HepG2 (cell line): ENCODE measurements around the gene FBXO24. TPM values are rescaled to one million over a fixed set of nuclear protein-coding genes. Genes with fewer than 3 reads are reported as not detected.

Experiments used
- CTCF ChIP-seq: sonication (generic); formaldehyde crosslinking; IDR thresholded peaks from 2 replicates; pipeline ENCODE4 v1.5.0; 2020; ENCODE audit warnings: mild to moderate bottlenecking, missing genetic modification reagents, moderate library complexity
- FOSL1 ChIP-seq: sonication (generic); formaldehyde crosslinking; IDR thresholded peaks from 2 replicates; pipeline ENCODE4 v1.9.0; 2021; ENCODE audit warnings: missing genetic modification reagents, borderline replicate concordance
- GFI1 ChIP-seq: sonication (generic); formaldehyde crosslinking; IDR thresholded peaks from 2 replicates; pipeline ENCODE4 v1.5.0; 2020; ENCODE audit warnings: missing genetic modification reagents, mild to moderate bottlenecking, borderline replicate concordance
- HMGA1 ChIP-seq: sonication (generic); formaldehyde crosslinking; conservative IDR thresholded peaks from 2 replicates; pipeline ENCODE4 v1.4.0; 2020; ENCODE audit warnings: missing genetic modification reagents
- HOXA7 ChIP-seq: sonication (generic); formaldehyde crosslinking; IDR thresholded peaks from 2 replicates; pipeline ENCODE4 v1.8.1; 2022; ENCODE audit warnings: mild to moderate bottlenecking, missing genetic modification reagents, moderate library complexity
- RCOR2 ChIP-seq: IDR thresholded peaks from 2 replicates; pipeline ENCODE4 v1.6.1; 2016; ENCODE audit warnings: missing biosample characterization, missing genetic modification reagents
- RERE ChIP-seq: IDR thresholded peaks from 2 replicates; pipeline ENCODE4 v1.6.1; 2016; ENCODE audit warnings: low read depth, missing genetic modification reagents, missing compliant biosample characterization
- RFXAP ChIP-seq: sonication (generic); formaldehyde crosslinking; IDR thresholded peaks from 2 replicates; pipeline ENCODE4 v1.4.0; 2020; ENCODE audit warnings: missing genetic modification reagents, borderline replicate concordance
- TBX2 ChIP-seq: sonication (generic); formaldehyde crosslinking; IDR thresholded peaks from 2 replicates; pipeline ENCODE4 v1.5.0; 2020; ENCODE audit warnings: missing genetic modification reagents, mild to moderate bottlenecking, borderline replicate concordance
- ZBTB3 ChIP-seq: sonication (generic); formaldehyde crosslinking; IDR thresholded peaks from 2 replicates; pipeline ENCODE4 v1.4.0; 2020; ENCODE audit warnings: low read depth, mild to moderate bottlenecking, moderate library complexity, missing genetic modification reagents, borderline replicate concordance
- ZC3H4 ChIP-seq: sonication (generic); formaldehyde crosslinking; IDR thresholded peaks from 2 replicates; pipeline ENCODE4 v1.4.0; 2020; ENCODE audit warnings: missing genetic modification reagents, borderline replicate concordance
- ZFP91 ChIP-seq: sonication (generic); formaldehyde crosslinking; IDR thresholded peaks from 2 replicates; pipeline ENCODE4 v1.9.0; 2022; ENCODE audit warnings: missing genetic modification reagents, mild to moderate bottlenecking, borderline replicate concordance
- ZNF530 ChIP-seq: sonication (generic); formaldehyde crosslinking; IDR thresholded peaks from 2 replicates; pipeline ENCODE4 v1.5.0; 2020; ENCODE audit warnings: low read depth, mild to moderate bottlenecking, missing genetic modification reagents
- ZNF552 ChIP-seq: sonication (generic); formaldehyde crosslinking; IDR thresholded peaks from 2 replicates; pipeline ENCODE4 v1.9.0; 2022; ENCODE audit warnings: missing genetic modification reagents, mild to moderate bottlenecking, borderline replicate concordance
- ZNF781 ChIP-seq: sonication (generic); formaldehyde crosslinking; IDR thresholded peaks from 2 replicates; pipeline ENCODE4 v1.5.1; 2020; ENCODE audit warnings: borderline replicate concordance, mild to moderate bottlenecking, missing genetic modification reagents; ENCODE audit errors: not compliant biosample characterization
- polyA plus RNA-seq, 8 experiments: library from polyadenylated mRNA; depleted of rRNA in 3 of 8; stranded (reverse) in 7 of 8; unstranded in 1 of 8; fragments of >200 nt; fragmentation: Illumina TruSeq in 4 of 8; extraction: Trizol in 4 of 8; gene quantifications; 2 replicates each; pipeline versions ENCODE4 v1.2.1 to v1.2.3, GENCODE V29; 2011 to 2016; ENCODE audit warnings: low read depth in 4 of 8, missing spikeins in 1 of 8, mixed read lengths in 1 of 8; ENCODE audit not compliant: insufficient read depth in 1 of 8
- total RNA-seq, 5 experiments: library from RNA; depleted of rRNA; stranded (reverse); fragments of >200 nt; fragmentation: Illumina TruSeq; extraction: Trizol; gene quantifications; 2 replicates each; pipeline ENCODE4 v1.2.3, GENCODE V29; 2016; ENCODE audit warnings: low read depth in 1 of 5
- TF ChIP-seq, protein P1 (sequence below): sonication (generic); formaldehyde crosslinking; IDR thresholded peaks from 2 replicates; pipeline ENCODE4 v1.5.1; 2020; ENCODE audit warnings: mild to moderate bottlenecking, missing genetic modification reagents, moderate library complexity

FBXO24 gene
- total and polyA plus RNA-seq, 2 of the 13 experiments (the other 11 are each of a cell fraction or from before 2014, with no cell fraction given) = 0.20 to 0.55 TPM

- no peak for TF ChIP-seq CTCF
- TF ChIP-seq ZC3H4 = 0 out of 2 replicates have a peak, but pooled peaks have one; percentile 38
- TF ChIP-seq FOSL1 = no peak
- peak; percentile 73 for TF ChIP-seq RCOR2 (CRISPR knock-in tag)
- no peak for TF ChIP-seq HOXA7 (CRISPR knock-in tag)
- no peak for TF ChIP-seq ZFP91 (CRISPR knock-in tag)
- TF ChIP-seq ZNF552 (CRISPR knock-in tag) = no peak
- TF ChIP-seq, protein P1, sequence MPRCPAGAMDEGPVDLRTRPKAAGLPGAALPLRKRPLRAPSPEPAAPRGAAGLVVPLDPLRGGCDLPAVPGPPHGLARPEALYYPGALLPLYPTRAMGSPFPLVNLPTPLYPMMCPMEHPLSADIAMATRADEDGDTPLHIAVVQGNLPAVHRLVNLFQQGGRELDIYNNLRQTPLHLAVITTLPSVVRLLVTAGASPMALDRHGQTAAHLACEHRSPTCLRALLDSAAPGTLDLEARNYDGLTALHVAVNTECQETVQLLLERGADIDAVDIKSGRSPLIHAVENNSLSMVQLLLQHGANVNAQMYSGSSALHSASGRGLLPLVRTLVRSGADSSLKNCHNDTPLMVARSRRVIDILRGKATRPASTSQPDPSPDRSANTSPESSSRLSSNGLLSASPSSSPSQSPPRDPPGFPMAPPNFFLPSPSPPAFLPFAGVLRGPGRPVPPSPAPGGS (CRISPR knock-in tag) = no peak
- no peak for TF ChIP-seq HMGA1 (CRISPR knock-in tag)
- no peak for TF ChIP-seq ZBTB3 (CRISPR knock-in tag)
- TF ChIP-seq GFI1 (CRISPR knock-in tag) = no peak
- no peak for TF ChIP-seq ZNF781 (CRISPR knock-in tag)
- peak; percentile 39; the same call in 1 of the 2 replicates for TF ChIP-seq RFXAP (CRISPR knock-in tag)
- TF ChIP-seq RERE = peak; percentile 80
- peak; percentile 62; the same call in 1 of the 2 replicates for TF ChIP-seq TBX2 (CRISPR knock-in tag)
- TF ChIP-seq ZNF530 (CRISPR knock-in tag) = no peak
These were observed 39.8 kb upstream of the FBXO24 start (continued) for GRCh38 chr7:100546129-100546925.
